22Rv1 (cell line): ENCODE data around the gene FAM47C.

Experiments
- CTCF ChIP-seq: fragments of 450-650 bp; IDR thresholded peaks from 2 replicates; pipeline ENCODE4 v1.5.1; 2017; ENCODE audit warnings: mild to moderate bottlenecking
- ZFX ChIP-seq: fragments of 450-650 bp; IDR thresholded peaks from 2 replicates; pipeline ENCODE4 v1.6.1; 2017; ENCODE audit warnings: antibody characterized with exemption, borderline replicate concordance

- TF ChIP-seq CTCF (no peak), ZFX (no peak)
Observed at GRCh38 chrX:36974911-36975310, 33.3 kb upstream of the FAM47C start.
